Stimulated activated CD4-positive, alpha-beta T cell treated with anti-CD3 and anti-CD28 coated beads, TNF-alpha, amount 100 ng/mL, for 4 hours (primary cell): ENCODE results near the gene TMEM140.
"Not testable (repeated sequence)": the region's sequence is repeated elsewhere in the genome, so short reads cannot be mapped to it uniquely, and the experiment has no call there.

Source experiments
- DNase-seq, 3 experiments: peaks; one replicate each; pipeline ENCODE4 v3.0.0-alpha.2; 2020; ENCODE audit warnings: low read depth in 3 of 3

The TMEM140 gene

DNA sequence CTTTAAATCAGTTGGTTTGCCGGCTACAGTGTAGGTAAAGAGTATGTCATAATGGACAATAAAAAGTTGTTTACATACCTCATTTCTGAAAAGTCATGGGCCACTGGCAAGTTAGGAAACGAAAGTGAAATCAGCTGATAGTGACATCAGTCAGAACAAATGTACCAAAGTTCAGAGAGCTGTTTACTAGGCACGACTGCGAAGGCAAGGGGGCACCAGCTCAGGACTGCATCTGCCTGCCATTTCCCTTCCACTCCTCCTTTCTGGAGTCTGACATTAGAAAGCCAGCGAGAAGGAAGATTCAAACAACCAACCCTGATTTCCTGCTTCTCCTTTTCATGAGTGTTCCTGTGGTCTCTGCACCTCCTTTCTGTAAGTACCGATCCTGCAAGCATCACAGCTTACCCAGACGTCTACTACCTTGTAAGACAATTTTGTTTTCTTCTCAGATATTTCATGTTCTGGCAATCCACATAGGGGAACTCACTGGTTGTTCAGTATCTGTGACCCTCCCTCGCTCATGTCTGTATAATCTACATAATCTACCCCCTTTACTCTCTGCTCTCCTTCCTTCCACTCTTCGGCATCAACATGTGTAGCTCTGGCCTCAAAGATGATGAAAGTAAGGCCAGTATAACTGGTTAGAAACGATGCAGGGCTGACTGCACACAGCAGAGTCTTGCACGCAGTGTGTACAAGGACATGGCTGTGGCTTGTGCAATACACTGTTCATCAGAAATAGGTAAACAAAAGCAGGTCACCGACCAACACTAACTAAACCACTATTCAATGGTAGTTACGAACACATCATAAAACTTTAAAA lies at the start of gene TMEM140:
Gene TMEM140, plus strand, starts transcription at position 174 of the 823 bp plus-strand sequence. CDS start 16,370 bp downstream, outside the sequence.
- DNase-seq = peak in 2 of 3 experiments; percentile 31 to 38

DNA sequence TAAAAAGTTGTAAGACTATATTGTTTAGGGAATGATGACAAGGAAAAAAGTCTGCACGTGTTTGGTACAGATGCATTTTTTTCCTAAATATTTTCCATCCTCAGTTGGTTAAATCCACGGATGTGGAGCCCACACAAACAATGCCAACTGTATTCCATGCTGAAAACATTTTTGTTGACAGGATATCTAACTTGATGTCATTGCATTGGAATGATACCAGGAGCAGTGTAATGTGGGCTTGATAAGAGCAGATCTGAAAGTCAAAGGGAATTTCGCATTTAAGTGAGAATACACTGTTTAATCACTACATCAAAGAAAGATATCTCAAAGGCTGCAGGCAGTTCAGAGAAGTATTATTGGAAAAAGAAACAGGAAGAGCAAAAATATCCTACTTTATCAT lies 49.5 kb upstream of the TMEM140 start:
- no peak for DNase-seq

DNA sequence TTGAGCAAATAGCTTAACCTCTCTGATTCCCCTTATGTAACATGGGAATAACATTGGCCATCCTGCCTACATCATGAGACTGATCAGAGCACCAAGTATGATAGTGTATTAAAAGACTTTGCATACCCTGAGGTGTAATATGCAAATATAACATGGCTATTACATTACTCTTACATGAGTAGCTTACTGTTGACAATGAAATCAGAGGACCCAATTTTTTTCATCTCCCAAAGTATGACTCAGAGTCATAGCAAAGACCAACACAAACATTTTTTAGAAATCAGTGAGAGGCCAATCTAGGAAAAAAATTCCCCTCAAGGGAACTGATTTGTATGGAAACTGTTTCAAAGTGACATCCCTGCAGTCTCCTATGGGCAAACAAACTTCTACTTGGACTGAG lies 47.0 kb upstream of the TMEM140 start:
- DNase-seq = no peak

DNA sequence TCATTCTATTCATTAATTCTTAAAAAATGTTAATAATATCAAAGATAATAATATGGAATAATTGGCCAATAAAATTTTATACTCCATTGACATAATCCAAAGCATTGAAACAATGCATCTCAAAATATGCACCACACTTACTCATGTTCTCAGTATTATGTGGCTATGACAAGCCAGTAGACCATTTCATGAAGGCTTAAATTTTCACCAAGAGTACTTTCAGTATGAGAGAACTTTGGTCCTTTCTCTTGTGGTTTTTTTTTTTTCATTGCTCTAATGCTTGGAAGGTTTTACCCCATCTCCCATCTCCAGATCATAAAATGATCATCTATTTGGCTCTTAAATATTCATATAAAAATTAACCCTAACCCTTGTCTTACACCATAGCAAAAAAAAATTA lies 45.5 kb upstream of the TMEM140 start:
- DNase-seq = no peak

DNA sequence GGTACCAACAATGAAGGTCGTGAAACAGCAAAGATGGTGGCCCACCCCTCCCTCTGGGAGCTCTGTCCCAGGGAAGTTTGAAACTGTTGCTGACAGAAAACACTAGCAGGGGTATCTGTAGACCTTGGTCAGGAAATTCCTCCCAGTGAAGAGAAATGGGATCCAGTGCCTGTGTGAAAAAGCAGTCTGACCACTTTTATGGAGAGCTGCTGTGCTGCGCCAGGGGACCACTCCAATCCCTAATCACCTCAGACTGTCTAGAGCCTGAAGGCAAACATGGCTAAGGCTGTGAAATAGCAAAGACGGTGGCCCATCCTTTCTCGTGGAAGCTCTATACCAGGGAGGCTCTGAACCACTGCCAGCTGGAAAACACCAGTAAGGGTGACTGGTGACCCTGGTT lies 38.3 kb upstream of the TMEM140 start:
- DNase-seq = no peak

DNA sequence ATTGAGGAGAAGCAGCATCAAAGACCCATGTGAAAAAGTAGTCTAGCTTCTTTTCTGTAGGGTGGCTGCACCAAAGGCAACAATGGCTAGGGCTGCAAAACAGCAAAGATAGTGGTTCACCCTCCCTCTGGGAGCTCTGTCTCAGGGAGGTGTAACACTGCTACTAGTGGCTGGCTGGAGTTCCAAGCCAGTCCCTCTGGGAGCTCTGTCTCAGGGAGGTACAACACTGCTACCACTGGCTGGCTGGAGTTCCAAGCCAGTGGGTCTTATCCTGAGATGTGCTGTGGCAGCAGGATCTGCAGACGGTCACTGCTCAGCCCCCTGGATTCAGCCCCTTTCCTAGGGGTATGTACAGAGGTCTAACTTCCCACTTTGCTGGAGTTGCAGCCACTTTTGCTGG lies 37.9 kb upstream of the TMEM140 start:
- DNase-seq = no peak

DNA sequence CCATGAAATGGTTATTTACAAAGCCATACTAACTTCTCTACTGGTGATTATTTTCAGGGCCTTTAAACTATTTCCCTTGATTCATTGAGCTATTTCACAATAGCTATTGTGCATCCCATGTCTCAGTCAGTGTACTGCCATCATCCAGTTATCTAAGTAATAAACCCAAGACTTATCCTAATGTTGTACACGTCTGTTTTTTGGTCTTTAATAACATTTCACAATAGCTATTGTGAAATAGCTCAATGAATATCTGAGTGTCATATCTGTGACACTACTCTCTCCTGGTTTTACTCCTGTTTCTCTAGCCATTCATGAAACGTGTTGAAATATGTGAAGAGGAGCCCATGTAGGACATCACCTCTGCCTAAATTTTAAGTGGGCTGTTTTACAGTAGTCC lies 36.5 kb upstream of the TMEM140 start:
- no peak for DNase-seq

DNA sequence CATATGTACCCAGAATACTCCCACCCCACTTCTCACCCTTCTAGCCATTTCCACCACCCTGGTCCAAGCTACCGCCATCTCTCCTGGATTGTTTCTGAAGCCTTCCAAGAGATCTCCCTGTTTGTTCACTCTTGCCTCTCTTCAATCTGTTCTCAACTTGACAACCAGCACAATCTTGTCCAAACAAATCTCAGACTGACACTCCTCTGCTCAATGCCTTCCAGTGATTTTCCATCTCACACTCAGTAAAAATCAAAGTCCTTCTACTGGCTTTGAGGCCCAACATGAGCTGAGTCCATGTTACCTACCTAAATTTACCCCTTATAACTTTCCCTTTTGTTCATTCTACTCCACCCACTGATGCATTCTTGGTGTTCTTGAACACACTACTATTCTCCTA lies 33.2 kb upstream of the TMEM140 start:
- DNase-seq = no peak

DNA sequence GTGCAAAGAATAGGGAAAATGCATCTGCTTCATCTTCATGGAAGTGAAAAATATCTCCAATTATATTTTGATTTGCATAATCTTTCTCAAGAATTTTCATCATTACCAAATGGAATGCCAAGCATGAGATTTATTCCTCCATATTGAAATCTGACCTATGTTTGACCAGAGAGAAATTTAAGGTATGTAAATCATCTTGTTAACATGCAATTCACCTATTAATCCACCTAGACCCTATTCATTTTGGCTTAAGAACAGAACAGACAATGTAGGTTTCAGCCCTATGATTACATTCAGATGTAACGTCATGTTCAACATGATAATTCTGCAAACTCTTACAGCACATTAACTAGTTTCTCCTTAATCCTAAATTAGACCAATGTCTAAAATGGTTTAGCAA lies 30.8 kb upstream of the TMEM140 start:
- DNase-seq = no peak

DNA sequence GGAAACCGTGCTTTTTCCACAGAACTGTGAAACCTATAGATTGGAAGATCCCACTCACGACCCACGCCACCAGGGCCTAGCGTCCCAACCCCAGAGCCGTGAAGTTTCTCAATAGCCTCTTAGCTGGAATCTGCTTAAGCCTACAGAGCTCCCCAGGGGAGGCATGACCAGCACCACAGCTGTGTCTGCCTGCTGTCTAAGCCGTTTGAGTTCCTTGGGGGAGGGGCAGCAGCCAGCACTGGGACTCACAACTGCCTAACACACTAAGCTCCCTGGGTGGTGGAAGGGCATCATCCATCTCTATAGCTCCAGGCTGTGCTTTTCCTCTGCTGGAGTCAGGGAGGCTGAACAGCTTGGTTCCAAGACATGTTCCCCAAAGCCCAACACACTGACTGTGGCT lies 26.0 kb upstream of the TMEM140 start:
- no peak for DNase-seq

DNA sequence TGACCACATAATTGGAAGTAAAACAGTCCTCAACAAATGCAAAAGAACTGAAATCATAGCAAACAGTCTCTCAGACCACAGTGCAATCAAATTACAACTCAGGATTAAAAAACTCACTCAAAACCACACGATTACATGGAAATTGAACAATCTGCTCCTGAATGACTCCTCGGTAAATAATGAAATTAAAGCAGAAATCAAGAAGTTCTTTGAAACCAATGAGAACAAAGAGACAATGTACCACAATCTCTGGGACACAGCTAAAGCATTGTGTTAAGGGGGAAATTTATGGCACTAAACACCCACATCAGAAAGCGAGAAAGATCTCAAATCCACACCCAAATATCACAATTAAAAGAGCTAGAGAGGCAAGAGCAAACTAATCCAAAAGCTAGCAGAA lies 23.2 kb upstream of the TMEM140 start:
- DNase-seq = not testable (repeated sequence)

DNA sequence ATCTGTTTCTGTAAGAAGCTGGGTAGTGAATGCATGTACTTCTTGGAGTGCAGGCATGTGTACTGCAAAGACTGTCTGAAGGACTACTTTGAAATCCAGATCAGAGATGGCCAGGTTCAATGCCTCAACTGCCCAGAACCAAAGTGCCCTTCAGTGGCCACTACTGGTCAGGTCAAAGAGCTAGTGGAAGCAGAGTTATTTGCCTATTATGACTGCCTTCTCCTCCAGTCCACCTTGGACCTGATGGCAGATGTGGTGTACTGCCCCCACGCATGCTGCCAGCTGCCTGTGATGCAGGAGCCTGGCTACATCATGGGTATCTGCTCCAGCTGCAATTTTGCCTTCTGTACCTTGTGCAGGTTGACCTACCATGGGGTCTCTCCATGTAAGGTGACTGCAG lies 18.9 kb upstream of the TMEM140 start:
- no peak for DNase-seq

DNA sequence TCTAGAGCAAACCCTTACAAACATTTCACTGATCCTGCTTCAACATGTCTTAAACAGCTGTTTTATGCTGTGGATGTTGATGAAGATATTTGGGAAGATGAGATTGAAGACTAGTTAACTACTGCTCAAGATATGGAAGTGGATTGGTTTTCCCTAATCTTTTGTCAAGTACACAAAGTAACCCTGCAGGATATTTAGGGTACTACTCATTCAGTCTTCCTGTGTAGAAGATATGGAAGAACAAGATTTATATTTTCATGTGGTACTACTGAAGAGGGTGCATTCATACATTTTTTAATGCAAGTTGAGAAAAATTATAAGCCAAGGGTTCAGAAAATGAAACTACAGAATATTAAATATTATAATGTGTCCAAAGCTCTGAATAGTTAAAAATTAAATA lies 18.3 kb upstream of the TMEM140 start:
- DNase-seq = no peak

DNA sequence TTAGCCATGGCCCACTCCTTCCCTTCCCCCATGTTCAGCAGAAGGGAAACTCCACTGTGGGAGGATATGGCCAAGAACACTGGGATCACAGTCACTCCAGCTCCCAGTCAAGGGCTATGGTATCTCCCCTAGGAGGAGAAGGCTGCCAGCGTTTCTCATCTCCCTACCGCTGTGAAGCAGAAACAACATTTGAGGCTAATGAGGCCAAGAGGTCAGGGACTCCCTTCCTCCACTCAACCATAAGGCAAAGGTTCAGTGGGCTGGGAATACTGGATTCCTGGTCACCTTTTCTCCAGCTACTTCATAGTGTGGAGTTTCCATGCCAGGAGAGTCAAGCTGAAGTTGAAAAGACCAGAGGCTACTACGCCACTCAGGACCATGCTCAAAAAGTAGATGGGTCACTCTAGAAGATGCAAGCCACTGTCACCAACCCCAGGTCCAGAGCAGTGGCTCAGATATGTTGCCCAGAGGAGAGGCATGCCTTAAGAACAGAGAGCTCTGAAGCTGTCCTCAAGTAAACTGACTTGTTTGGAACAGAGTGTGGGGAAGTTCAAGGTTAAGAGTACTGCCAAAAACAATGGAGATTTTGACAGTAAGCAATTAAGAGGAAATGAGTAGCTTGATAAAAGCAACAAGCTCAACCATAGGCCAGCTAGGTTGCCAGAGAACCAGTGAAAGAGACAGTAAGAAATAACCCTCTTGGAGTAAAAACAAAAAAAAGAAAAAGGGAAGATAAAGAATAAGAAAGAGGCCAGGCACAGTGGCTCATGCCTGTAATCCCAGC lies 3.8 kb upstream of the TMEM140 start:
- DNase-seq = no peak

DNA sequence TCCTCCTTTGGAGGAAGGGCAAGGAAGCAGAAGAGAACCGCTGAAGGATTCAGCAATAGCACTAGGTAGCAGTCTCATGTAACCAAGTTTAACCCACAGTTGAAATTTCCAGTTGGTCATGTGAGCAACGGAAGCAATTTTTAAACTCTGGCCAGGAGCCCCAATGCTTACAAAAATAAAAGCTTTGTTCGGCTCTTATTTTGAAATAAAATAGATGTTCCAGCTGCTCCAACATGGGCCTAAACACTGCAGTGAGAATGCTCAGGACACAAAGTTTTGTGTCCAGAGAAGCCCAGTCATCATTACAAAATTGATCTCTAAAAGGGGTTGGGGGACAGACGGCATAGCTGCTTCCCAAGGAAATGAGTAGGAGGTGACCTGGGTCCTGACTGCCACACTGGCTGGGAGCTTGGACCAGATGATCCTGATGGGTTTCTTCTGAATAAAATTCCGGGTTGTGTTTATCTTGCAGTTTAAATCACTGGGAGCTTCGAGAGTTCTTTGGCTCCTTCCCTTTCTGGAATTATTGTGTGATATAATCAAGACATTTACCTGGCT lies 452 bp upstream of the TMEM140 start:
- no peak for DNase-seq

DNA sequence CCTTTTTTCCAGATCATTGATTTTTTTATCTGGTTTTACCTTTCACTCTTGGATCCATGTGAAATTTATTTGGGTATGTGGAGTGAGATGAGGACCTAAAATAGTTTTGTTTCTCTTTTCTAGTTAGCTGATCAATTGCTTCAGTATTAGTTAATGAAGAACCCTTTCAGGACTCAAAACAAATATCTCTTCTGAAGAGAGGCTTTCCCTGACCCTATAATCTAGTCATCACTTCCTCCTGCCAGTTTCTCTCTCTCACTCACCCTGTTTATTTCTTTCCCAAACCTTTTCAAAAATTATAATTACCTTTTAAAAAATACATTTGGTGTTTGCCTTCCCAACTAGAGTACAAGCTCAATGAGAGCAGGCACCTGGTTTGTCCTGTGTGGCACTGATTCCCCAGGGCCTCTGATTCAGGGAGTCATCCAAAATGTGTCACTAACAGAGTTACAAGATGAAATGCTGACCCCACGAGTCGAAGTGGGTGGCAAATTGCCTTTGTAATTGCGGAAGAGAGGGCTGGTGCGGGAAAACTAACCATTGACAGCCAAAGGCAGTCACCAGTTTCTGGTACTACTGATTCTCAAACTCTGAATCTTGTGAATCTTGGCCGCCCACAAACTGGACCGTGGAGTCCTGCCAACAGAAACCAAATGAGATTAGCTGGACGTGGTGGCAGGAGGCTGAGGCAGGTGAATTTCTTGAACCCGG lies 2.4 kb downstream of the TMEM140 start:
- no peak for DNase-seq

DNA sequence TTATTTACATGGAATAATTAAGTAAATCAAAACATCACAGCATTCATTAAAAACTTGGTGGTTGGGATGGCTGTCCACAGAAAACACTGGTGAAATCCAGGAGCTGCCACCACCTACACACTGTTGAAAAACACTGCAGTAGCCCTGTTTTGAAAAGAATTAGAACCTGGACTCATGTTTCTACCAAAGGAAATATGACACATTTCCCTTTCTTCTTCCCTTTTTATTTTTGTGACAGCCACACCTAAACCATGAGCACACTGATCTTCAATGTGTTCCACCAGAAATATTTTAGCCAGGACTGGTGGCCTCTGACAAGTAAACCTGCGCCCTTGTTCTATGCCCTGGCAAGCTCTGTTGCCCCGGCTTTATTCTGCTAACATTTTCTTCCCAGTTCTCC lies 3.3 kb downstream of the TMEM140 start:
- no peak for DNase-seq

DNA sequence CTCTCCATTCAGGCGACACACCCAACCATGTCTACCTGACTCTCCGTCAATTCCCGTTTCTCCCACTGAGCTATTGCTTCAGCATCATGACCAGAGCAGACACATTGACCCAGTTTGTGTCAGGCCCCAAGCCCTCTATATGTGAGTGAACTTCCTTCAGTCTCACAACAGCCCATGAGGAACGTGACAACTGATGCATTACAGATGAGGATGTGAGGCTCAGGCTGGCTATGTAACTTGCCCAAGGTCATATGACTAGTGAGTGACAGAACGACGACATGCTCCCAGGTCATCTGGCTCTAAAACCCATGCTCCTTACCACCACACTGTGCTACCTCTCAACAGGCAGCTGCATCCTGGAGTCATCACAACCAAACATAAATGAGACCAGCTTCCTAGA lies 3.7 kb downstream of the TMEM140 start:
- no peak for DNase-seq

DNA sequence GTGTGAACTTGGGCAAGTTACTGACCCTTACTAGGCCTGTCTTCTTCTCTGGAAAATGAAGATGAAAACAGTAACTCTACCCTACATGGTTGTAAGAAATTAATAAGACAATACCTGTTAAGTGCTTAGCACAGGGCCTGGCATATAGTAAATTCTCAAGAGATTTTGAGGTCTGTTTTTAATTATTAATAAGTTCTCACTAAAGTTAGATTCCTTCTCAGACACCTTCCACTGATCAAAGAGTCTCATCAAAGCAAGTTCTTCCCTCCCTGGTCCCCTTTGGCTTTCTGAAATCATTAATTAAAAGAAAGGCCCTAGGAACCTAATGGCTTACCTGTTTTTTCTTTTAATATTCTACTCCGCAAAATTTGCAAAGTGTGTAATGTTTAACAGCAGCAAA lies 4.6 kb downstream of the TMEM140 start:
- DNase-seq = no peak

DNA sequence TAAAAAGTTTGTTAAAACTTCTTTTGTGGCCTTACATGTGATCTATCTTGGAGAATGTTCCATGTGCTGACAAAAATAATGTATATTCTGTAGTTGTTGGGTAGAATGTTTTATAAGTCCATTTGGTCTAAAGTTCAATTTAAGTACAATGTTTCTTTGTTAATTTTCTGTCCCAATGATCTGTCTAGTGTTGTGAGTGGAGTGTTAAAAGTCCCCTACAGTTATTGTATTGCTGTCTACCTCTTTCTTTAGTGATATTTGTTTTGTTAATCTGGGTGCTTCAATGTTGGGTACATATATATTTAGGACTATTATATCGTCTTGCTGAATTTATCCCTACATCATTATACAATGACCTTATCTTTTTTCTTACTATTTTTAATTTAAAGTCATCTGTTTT lies 6.9 kb downstream of the TMEM140 start:
- DNase-seq = no peak

DNA sequence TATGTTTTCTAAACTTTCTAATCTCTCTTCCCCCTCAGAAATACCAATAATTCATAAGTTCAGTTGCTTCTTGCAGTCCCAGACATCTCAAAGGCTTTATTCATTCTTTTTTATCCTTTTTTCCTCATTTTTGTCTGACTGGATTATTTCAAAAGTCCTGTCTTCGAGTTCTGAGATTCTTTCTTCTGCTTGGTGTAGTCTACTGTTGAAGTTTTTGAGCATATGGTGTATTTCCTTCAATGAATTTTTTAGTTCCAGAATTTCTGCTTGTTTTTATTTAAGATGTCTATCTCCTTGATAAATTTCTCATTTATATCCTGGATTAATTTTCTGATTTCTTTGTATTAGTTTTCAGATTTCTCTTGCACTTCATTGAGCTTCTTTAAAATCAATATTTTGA lies 8.4 kb downstream of the TMEM140 start:
- DNase-seq = no peak

DNA sequence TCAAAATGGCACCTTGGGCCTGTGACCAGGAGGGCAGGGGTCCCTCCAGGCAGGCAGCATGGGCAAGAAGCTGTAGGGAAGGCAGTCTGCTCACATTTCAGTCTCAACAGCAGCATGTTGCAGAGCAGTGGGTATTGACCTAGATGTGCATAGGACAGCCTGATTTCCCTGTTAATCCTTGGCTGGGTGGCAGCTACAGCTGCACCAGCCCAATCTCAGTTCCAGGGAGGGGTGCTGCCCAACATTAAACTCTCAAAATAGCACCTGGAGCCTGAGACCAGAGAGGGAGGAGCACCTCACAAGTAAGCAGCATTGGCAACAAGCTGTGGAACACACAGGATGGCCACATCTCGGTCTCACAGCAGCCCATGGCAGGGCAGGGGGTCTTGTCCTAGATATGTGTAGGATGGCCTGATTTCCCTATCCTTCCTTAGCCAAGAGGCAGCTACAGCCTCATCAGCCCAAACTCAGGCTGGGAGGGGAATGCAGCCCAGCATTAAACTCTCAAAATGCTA lies 10.3 kb downstream of the TMEM140 start:
- no peak for DNase-seq
